ENCODE data around the gene SRGAP1.

The SRGAP1 gene

DNA sequence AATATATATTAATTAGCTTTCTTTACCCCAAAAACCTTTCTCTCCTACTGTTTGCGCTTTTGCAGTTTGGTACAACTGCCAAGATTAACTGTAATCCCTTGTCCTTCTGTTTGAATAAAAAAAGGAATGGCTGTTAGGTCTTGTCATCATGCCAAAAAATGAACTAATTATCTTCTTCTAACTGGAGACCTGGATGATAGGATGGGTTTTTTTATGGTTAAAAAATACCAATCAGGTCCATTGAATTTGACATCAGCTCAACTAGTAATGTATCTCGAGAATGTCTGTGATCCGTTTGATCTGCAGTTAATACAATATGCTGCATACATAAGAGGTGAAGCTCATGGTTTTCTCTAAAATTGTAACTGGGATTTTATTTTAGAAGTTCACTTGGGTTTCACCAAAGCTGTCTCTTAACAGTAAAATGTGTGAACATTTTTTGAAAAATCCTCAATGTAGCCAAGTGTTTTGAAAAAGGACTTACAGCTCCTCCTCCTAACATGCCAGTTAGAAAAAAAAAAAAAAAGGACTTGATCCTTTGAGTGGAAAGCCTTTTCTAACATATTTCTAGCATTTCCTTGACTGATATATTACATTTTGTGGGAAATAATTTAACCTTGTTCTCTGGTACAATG, 96.8 kb downstream of the SRGAP1 start:
- DNase-seq, result no peak

DNA sequence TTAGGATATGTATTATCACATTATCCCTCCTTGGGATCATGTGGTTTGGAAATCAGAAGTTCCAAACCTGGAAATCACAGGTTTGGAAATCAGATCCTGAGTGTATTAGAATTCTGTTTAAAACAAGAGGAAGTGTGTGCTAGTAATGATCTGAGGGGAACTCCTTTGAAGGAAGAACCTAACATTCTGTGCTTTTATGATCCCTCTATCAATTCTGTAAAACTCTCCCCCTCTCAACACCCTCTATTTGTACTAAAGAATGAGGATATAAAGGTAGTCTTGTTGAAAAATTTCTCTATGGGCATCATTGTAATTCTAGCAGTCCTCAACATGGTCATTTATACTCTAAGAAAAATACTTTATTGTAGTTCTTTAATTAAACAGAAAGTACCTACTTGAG, 97.4 kb downstream of the SRGAP1 start:
- DNase-seq, result no peak

DNA sequence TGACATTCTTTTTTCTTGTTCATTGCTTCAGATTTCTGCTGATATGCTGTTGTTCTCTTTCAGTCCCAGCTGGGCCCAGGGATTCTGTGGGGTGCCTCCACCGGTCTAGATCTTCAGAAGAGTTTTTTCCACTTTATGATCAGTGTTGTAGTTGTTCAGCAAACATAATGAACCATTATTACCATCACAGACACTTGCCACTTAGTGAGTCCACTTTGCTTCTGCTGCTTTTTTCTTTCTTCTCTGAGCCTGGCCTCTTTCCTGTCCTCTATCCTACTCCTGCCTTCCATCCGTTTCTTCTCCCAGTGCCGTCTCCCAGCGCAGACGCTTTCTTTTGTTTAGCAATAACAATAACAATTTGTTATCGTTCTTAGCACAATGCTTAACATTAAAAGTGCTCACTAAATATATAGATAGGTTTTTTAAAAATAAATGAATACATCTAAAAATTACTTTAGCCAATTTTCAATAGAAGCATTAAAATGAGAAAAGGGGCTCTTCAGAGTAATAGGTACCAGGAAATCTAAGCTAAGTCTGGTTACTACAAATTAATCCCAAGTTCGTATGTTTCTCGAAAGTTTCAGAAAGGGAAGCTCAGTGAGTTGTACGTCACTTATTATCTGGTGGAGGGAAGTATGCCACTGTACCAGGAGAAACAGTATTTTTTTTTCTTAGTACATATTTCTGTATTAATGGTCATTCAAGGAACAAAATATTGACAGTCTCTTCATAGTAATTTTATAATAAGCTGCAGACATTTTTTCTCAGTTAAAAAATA, 98.2 kb downstream of the SRGAP1 start:
- DNase-seq, result no peak

DNA sequence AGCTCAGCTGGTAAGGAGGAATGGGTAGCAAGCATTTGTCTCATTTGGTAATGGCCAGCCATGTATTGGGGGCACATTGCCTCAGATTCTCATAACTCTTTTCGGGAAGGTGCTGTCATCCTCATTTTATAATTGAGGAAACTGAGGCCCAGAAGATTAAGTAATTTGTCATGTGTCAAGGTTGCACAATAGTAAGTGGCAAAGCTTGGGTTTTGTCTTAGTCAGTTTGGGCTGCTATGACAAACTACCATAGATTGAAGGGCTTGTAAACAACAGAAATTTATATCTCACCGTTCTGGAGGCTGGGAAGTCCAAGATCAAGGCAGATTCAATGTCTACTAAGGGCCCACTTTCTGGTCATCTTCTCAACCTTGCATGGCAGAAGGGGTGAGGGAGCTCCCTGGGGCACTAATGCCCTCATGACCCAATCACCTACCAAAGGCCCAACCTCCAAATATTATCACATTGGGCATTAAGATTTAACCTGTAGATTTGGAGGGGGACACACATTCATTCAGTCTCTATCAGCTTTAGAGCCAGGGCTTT, 99.6 kb downstream of the SRGAP1 start:
- no peak for DNase-seq

DNA sequence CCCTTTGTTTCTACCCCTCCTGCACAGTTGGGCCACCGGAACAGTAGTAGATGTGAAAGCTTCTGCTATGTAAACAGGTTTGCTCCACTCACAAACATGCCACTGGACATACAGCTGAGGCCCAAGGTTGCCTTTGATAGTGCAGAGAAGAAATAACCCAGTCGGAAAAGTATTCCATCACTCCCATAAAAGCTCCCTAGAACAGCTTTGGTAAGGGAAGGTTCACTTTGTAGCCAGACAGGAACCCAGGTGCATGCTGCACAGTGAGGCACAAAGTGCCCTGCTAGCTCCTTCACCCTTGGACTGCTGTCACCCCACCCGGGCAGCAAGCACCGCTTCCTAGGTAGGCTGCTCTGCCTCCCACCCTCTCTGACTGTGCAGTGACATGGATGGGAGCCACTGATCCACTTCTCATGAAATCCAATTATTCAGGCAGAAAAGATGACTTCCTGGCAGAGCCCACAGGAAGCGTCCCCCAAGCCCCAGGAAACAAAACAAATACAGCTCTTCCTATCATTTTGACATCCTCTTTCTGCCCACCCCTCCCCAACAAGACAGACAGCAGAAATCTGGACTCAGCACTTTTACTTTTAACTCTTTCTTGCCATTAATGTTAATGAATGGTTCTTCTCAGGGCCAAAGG, 100.2 kb downstream of the SRGAP1 start:
- no peak for DNase-seq

DNA sequence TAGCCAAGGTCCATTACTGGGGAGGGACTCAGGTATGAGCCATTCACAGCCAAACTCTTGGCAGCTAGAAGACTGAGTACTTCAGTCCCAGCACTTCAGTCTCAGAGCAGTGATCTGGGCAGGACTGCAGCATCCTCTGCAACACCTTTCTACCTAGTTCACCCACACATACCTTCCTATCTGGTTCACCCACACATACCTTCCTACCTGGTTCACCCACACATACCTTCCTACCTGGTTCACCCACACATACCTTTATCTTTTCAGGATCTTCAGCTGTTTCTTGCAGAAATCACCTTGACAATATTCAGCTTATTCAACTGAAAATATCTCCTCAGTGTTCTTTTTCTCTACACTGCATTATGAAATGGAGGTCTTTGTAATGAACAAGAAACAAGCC, 101.3 kb downstream of the SRGAP1 start:
- DNase-seq, result no peak

DNA sequence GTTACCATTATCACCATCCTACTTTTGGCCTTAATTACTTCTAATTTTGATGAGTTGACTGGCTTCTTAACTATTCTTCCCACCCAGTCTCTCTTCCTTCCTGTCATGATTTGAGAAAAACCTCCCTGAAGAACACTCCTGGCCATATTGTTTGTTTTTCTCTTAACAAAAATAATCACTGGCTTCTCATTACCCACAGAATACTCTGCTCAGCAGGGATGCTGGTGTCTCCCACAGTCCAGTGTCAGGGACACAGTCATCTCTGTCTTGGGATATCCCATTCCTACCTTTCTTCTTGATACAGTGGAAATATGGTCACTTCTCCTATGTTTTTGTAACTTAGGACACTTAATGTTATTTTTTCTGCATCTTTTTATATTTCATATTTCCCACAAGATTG, 103.7 kb downstream of the SRGAP1 start:
- DNase-seq, result no peak

DNA sequence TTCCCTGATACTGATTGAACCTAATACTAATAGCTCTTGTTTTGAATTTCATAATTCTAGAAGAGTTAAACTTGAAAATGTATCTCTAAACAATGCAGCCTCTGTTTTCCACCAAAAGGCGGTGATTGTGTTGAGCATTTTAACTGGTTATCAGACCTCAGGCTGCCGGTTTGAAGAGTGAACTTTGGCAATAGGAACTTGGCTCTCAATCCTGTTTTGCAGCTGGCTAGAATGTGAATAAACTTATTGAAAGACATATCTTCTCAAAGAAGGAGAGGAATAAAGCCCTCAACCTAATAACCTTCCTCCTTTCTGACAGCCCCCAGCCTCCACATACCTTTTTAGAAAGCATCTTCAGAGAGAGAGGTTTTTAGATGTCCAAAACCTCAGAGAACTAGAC, 105.4 kb downstream of the SRGAP1 start:
- no peak for DNase-seq

DNA sequence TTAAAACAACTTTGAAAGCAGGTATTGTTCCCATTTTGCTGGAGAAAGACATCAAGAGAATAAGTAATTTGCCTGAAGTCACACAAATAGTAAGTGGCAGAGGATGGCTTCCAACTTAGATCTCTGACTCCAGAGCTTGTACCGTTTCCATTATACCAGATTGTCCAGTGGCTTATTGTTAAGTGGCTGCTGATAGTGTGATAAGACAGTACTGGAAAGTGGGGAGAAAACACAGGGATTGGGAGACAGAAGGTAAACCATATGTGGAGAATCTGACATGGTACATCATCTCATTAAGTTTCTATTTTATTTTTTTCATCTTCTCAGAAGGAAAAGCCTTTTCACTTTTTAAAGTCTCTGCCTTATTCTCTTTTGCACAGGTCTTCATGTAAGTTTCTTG, 108.5 kb downstream of the SRGAP1 start:
- no peak for DNase-seq

DNA sequence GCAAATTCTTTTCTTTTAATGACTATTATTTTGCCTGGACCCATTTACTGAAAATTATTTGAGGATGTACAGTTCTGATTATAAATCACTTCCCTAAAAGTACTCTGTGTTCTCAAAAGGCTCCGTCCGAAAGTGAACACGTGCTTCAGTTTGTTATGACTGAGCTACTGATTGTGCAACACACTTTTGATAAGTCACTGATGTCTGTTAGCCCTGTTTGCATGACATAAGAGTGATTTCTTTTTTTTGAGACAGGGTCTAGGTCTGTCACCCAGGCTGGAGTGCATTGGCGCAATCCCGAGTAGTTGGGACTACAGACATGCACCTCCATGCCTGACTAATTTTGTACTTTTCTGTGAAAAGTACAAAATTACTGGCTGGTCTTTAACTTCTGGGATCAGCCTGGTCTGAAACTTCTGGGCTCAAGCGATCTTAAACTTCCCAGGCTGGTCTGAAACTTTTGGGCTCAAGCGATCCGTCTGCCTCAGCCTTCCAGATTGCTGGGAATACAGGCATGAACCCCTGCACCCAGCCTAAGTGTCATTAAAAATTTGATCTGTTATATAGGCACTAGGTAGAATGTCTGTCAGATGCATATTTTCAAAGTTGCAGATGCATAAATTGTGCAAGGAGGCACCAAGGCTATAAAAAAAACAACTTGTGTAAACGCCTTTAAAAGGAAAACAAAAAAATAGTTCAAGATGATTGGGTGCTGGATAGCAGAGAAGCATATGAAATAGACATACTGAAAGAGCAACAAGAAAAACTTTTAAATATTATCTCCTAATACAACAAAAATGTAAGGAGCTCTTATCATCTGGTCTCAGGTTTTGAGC, 111.5 kb downstream of the SRGAP1 start:
- DNase-seq, result no peak

DNA sequence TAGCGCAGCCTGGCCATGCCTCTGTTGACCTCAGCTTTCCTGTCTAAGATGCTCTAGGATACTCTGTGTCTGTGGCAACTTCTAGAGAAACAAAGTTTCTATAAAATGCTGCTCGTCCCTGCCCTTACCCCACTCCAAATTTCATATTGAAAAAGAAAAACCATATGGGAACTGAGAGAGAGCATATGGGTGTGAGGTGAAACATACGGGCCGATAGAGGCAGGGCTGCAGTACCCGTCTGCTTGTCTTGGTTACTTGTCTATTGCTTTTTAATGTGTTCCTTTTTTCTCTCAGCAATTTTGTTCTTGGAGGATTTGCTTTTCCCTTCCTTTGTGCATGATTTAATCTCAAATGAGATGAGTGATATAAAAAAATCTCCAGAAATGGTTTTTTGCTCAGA, 113.0 kb downstream of the SRGAP1 start:
- DNase-seq, result no peak

DNA sequence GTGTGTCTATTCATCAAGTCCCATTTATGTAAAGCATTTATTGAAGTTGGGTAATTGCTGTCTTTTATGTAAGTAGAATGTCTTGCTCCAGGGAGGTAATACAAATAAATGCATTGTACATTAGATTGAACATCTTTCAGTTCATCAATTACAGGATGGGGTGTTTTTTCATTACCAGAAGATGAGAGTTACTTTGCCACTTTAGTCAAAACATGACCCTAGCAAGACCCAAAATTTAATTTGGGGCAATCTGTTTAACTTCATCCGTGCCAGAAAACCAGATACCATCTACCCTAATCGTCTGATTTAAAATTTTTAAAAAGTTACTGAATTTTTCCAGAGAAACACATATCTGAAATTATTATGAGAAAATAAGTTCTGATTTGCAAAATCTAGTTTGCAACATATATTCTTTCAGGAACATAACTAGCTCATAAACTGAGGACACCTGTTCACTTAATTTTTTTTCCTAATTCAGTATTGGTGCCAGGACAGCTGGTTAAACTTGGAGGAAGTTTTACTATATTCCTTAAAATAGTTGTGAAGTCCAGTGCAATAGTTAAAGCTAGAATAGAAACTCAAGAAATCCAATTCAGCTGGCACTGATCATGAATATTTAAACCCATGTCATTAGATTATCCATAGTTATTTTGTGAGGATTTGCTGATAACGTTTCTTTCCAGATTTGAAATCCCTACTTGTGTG, 114.5 kb downstream of the SRGAP1 start:
- no peak for DNase-seq

DNA sequence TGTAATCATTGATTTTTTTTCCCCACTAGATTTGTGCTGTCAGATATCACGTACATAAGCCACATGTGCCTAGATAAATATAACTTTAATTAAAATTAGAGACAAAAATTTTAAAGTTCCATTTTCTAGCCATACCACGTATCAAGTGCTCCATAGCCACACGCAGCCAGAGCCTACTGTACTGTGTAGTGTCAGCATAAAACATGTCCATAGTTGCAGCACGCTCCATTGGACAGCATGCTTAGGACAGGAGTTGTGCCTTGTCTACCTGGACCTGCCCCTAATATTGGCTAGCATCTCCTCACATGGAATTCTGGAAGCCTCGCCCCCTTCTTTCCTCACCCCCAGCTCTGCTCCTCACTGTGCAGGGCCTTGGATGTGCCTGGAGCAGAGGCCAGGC, 116.5 kb downstream of the SRGAP1 start:
- no peak for DNase-seq

DNA sequence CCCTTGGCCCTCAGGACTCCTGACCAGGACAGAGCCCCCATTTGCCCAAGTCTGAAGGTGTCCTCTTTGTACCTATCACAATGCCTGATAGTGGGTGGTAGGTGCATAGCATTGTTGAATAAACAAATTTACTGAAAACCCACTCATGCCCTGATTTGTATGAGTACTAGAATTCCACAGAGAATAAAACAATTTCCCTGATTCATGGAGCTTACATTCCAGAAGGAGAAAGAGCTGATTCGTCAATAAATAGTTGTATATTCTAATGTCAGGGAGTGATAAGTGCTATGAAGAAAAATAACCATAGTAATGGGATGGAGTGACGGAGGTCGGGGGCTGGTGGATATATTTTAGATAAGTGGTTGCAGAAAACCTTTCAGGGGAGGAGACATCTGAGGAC, 117.0 kb downstream of the SRGAP1 start:
- DNase-seq, result no peak

DNA sequence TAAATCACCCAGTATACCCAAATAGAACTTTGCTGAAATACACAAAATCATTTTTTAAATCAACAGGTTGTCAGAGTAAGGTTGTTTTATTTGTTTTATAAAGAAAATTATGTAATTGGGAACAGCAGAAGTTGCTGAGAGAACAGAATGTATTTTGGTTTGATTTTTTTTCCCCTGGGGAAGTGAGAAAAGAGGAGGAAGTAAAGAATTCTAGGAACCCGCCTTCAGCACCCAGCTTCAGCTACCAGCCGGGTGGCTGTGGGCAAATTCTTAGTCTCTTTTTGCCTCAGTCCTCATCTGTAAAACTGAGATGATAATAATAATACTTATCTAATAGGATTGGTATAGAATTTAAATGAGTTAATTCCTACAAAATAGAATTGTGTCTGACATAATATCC, 119.4 kb downstream of the SRGAP1 start:
- DNase-seq, result no peak

DNA sequence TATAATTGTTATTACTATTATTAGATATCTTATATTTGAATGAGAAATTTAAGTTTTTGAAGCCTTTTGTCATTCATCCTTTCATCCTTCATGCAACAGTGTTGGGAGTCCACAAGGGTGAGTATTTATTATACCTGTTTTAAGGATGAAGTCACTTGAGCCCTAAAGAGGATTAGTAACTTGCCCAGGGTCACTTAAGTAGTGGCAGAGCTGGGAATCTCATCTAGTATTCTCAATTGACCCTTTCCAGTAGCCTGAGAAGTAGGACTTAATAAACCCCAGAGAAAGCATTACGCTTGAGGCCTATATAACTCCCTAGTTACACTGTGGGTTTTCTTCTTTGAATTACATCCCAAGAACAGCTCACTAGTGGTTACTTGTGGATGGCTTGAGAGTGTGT, 119.8 kb downstream of the SRGAP1 start:
- DNase-seq, result no peak

DNA sequence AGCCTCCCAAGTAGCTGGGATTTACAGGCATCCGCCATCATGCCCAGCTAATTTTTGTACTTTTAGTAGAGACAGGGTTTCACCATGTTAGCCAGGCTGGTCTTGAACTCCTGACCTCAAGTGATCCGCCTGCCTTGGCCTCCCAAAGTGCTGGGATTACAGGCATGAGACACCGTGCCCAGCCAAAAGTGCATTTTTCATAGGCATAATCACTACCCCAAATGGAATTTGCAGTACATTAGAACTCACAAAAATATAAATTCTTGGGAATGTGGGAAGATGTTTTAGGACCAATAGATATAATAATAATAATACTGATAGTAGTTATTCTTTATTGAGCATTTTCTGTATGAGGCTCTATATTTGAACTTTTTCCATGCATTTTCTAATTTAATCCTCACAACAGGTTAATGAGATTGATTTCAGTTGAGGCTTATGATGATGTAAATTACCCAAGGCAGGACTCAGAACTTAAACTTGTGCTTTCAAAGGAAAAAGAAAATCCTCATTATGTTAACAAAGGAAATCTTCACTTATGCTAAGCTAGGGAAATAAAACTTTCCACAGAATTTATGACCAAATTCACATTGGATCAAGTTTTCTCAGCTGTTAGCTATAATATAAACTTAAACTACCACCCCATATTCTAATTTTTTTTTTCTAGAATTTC, 121.6 kb downstream of the SRGAP1 start:
- DNase-seq, result no peak

DNA sequence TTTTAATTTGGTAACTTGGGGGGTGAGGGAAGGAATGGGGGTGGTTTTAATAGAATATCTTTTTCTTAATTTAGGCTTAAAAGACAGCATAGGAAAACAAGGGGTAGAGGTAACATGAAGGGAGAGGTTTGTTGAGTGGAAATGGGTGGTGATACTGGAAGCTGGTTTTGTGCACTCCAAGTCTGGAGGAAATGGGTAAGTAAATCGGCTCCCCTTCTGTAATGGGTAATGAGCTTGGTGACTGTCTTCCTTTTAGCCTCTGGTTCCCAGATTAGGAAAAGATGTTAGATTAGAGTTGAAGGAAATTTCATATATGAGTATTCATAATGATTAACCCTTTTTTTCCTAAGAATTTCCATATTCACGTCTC, 122.1 kb downstream of the SRGAP1 start:
- no peak for DNase-seq

DNA sequence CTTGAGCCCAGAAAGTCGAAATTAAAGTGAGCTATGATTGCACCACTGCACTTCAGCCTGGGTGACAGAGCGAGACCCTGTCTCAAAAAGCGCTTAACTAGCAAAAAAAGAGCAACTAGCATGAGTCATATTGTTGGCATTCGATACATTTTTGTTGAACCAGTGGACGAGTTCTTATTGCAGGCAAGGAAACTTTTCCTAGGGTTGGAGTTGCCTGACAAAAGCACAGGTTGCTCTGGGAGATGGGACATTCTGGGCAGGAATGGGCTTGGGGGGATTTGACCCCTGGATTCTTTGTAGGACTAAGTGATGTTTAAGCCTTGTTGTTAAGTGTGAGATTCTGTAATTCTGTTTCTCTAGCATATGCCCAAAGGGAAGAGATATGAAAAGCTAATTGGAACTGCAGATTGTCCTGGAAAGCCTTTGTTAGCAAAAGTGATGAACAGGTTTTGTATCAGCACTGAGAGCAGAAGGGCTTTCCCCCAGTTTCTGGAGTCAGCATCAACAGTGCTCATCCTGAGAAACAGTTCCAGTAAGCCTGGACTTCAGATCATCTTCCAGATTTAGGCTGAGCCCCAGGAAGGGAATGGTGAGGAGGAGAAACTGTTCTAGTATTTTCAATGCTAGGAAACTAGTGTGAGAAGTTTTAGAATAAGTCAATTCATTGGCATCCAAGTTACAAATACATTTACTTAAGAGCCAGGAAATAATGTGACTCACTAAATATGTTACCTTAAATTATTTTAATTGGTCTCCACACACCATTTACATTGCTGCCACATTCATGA, 123.1 kb downstream of the SRGAP1 start:
- DNase-seq, result no peak

DNA sequence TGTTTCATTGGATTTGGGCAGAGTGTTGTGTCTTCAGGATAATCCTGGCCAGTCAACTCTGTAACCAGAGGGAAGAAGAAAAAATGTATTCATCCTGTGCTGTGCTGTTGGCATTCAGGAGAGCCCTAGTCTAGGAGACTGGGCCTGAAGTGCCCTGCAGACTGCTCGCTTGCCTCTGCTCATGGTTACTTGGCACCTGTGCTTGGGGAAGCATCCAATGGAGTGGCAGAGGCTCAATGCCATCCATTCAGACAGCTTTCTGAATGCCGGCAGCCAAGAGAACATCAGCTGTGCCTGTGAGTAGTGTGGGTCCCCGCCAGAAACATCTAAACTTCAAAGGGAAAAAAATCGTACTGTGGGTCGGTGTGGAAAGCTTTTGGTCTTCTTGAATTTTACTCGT, 124.2 kb downstream of the SRGAP1 start:
- DNase-seq, result no peak

DNA sequence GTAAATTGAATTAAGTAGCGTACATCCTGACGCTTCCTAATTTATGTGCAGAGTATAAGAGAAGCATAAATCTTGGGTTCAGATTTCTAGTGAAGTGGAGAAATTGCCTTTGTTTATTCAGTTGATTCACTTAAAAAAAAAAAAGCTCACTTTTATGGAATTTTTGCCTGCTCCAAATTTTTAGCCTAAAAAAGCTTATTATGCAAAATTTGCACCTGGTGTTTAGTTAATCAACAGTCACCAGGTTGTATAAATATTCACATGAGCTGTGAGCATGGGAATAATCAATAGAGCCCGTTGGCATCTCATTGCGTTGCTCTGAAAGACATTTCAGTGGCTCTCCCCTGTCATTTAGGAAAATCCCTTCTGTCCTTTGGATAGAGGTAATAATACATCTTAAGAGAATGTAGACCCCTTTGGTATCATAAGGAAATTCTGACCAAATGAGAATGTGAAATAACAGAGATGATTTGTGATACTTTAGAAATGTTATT, 132.4 kb downstream of the SRGAP1 start:
- no peak for DNase-seq
